OCI-M1 (cell line): ENCODE measurements around the gene FMN1.
A peak's percentile ranks its signal among the peaks of the same experiment; 100 is the strongest.

Experiments used
- DNase-seq: peaks from one replicate; lab custom pipeline; 2025; lab: John Stamatoyannopoulos, UW

The FMN1 gene

DNA sequence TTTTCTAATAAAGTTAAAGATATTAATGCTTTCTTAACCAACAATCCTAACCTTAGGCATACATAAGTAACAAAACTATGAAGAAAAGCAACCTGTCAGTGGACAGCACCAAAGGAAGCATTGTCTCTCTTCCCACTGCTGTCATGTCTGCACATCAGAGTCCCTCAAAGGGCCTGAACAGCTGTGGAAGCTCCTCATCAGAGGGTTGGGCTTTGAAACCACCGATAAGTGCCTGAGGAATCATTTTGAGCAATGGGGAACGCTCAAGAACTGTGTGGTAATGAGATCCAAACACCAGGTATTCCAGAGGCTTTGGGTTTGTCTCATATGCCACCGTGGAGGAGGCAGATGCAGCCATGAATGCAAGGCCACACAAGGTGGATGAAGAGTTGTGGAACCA, 182.5 kb downstream of the FMN1 start:
- DNase-seq, result no peak

DNA sequence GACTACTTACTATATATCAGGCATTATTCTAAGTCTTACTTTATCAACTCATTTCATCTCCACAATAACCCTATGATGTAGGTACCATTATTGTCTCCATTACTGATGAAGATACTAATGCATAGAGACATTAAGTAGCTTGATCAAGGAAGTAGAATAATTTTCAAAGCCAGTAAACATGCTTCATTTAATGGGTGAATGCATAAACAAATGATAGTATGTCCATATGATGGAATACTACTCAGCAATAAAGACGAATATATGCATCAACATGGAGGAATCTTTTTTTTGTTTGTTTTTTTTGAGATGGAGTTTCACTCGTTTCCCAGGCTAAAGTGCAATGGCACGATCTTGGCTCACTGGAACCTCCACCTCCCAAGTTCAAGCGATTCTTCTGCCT, 184.9 kb downstream of the FMN1 start:
- no peak for DNase-seq

DNA sequence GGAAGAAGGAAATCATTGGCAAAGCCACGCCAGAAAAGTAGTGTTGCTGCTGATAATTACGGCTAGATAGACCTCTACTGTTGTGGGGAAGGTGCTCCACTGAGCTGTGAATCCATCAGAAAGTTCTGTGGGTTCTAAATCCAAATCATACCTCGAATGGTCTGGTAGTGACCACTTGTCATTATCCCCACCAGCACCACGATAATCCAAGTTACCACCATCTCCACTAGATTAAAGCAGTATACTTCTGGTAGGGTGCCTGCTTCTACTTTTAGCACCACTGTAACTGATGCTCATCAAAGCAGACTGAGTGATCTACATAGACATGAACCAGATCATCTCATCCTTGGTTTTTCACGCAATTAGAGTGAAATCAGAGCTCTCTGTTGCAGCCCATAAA, 185.5 kb downstream of the FMN1 start:
- no peak for DNase-seq

DNA sequence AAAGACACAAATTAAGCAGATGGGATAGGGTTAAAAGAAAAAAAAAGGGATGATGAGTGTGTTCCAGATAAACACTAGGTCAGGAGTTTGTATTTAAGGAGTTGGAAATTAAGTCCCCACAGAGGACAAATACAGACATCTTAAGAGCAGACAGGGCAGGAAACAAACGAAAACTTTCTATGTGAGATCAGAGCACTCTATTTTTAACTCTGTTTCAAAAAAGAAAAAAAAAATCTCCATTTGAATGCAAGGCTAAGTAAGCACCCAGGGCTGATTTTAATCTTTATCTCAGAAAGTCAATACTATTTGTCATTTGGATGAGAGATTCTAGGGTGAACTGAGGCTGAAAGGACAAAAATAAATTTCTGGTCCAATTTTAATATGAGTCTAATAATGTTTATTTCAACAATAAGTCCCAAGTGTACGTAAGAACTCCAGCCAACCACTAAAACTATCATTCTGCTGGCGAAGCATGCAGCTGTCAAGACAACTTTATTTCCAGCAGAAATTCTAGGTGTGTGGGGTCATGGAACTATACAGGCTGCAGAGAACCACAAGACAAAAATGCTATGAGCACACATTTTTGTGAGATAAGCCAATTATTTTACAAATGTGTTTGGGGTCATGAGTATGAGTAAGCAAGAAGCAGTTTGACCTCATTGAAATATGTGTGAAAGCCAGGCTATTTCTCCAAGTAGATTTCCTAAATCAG, 186.1 kb downstream of the FMN1 start:
- no peak for DNase-seq

DNA sequence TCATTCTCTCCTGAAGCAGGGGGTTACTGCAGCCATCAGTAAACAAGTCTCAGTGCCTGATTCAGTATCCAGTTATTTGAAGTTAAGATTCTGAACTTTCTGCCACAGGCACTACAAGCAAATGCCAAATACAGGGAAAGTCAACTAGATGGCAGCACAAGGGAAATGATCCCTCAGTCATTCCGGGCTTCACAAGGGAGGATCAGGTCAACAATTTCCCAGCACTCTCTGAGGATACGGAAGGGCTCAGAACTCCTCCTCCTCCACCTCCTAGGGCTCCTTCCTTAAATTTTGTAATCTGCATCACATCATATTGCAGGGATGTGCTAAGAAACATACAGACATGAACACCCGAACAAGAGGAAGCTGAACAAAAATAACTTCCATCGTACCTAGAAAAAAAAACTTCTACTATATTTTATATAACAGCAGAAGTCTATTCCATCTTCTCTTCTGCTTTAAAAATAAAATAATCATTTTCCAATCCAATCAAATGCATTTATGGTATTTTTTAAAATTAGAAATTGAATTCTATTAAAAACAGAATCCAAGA, 187.1 kb downstream of the FMN1 start:
- no peak for DNase-seq

DNA sequence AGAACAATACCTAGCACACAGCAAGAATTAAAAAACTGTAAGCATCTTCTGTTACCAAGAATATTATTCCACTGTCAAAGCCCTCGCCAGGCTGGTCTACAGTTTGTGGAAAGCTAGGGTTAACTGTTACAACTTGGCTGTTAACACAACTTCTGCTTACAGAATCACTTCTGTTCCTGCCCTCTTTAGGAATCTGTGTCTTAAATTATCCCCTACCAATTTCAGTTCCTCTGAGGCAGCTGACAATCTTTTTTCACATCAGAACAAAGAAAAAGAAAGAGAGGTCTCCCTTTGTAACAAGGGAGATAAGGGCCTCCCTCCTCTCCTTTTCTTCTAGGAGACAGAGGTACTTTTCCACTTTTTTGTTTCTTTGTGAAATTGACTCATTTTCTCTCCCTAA, 188.9 kb downstream of the FMN1 start:
- no peak for DNase-seq

DNA sequence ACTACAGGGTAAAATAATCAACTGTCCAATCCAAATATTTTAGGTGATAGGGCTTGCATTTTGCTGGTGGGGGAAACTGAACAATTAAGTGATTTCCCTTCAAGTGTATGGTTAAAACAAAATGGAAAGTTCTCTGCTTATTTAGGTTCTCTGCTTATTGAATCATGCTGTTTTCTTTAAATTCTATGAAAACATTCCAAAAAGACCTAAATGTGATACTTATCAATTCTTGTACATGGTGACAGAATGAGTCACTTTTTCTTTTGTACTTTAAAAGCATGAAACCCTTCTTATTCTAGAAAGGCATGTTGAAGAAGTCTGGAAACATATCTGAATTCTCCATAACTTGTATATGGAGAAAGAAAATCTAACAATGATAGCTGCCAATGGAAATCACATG, 192.6 kb downstream of the FMN1 start:
- no peak for DNase-seq

DNA sequence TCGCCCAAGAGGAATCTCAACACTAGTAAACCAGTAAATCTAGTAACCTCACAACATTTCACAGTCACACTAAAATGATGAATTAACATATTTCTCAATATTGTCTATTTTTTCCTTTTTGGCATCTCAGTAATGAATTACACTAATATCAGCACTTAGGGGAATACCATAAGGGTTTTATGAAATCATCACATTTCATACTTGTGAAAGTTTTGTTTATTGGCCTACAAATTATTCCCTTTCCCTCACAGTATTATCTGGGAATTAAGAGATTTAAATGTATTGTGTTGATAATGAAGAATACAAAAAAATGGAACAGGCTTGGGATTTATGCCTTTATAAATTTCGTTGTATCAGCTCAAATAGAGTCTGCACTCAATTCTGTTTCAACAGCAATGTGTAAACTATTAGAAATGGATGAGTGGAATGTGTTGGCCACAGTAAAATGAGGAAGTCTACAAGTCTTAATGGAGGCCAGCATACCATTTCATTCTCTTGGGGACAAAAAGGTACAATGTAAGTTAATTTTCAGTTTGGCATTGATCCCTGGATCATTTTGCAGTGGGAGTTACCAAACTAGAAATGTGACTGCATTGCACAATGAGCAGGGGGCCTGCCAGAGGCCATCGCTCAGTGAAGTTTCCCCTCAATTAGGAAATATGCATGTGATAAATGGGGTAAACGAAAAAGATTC, 195.4 kb downstream of the FMN1 start:
- DNase-seq, result no peak

DNA sequence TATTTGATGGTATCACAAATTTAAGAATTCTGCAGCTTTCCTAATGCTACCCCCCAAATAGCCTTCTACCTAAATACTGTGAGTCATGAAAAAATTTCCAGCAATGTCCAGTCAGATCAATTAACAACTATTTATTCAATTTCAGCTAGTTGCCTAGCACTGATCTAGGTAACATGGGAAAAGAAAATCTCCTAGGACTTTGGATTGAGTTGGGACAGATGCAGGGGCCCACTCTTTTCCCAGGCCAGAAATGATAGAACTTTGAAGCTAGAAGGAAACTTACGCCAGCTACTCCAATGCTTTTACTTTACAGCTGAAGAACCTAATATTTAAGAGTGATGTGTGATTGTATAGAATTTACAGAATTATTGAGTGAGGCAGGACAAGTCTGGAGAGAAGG, 196.3 kb downstream of the FMN1 start:
- DNase-seq, result no peak

DNA sequence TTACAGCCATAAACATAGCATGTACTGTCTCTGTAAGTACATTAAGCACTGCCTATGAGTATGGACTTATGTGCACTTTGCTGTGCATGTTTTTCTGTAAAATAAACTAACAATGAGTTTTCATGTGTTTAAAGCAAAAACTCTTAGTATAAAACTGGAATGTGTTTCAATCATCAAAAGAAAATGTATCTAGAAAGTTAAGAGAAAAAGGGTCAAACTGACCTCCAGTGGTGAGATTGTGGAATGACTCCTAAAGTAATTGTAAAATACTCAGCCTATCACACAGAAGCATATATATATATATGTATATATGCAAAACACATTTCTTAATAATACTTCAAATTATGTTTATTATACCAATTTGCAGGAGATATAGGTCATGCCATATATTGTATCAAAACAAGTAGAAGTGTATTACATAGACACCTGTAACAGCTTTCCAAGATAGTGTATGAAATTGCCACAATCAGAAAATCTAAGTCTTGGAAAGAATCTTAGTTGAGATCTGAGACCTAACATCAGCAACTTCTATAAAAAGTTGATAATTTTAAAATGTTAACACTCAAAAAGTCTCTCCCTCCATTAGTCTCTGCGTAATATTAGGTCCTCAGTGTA, 199.6 kb downstream of the FMN1 start:
- DNase-seq, result peak; percentile 54

DNA sequence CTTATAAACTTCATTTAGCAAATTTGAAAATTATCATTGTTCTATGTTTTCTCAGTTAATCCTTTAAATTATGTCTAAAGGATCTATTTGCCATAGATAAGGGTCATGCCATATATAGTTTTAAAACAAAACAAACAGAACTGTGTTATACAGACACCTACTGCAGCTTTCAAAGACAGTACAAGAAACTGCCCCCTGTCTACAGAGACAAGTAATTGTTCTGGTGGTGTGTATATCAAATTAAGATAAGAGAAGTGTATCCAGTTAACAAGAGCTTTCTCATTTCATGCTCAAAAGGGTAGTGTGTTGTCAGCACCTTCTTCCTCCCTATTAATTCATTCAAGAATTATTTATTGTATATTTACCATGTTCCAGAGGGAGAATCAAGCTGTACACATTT, 201.2 kb downstream of the FMN1 start:
- peak; percentile 18 for DNase-seq

DNA sequence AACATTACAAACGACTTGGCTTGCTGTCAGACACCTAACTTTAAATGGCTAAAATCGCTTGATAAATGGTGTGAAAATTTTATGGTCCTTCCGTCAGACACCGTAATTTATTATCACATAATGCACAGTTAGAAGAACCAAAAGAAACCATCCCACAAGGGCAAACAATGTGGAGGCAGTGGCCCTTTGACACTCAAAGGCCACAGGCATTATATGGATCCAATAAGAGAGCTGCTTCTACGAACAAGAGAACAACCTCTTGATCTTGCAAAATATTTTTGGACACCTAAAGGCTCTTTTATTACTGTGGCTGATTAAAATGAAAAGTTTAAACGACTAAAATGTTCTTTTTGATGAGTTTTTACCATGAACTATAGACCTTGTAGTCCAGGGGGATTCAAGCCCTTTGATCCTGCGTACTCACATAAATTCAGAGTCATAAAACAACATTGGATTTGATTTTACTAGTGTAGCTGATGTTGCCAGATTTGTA, 202.8 kb downstream of the FMN1 start:
- no peak for DNase-seq

DNA sequence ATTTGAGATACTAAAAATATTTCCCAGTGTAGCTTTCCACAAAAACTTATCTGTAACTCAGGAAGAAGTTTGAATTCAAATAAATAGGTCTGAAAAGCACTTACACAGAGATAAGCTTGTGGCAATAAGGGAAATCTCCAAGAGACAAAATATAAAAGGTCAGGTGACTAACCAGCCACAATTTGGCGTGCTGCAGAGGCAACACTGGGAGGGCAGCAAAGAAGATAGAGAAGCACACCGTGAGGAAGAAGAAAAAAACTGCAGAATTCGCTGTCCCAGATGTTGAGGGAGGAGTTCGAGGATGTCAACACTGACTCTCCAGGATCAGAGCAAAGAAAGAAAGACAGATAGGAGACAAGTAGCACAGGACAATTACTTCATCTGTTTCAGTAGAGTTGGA, 204.4 kb downstream of the FMN1 start:
- no peak for DNase-seq

DNA sequence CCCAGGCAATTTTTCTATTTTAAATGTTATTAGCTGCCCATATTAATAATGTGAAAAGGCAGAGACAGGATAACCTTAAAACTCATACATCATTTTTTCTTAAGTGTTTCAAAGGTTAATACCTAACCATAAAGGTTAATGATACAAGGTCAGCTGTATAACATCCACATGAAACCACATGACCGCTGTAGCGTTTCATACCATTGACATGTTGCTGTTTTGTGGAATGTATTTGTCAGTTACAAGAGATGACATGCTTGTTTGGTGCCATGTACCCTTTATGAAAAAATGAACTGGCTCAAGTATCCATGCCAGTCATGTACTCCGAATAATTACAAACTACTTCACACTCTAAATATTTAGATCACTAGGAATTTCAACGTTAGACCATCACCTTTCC, 207.4 kb downstream of the FMN1 start:
- no peak for DNase-seq

DNA sequence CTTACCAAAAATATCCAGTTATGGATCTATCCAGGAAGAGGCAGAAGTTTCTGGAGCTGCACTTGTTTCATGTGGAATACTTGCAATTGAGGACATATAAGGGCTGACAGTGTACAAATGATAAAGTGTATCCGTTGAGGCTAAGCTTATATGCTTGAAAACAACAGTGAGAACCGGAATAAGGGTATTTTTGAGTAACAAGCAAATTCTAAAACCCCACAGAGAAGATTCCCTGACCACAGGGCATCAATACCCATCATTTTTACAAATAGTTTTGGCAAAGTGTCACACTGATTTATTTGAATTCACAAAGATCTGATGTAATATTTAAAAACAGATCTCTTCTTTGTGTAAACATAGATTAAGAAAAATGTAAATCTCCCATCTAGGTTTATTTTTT, 208.4 kb downstream of the FMN1 start:
- no peak for DNase-seq

DNA sequence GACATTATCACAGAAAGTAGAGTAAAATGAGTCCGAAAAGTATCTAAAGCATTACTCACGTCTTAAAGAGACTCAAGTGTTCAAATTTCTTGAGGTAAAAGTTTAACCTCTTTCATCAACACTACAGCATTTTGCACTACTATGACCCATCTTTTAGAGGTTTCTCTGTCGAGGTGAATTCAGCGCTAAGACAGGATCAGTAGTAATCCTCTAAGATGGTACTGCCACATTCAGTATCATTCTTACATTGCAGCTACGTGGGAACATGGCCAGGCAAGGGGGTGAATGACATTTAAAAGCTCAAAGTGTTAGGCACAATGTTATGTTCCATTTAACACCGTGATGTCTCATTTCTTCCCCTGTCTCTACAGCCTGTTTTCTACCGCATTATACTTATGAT, 210.8 kb downstream of the FMN1 start:
- no peak for DNase-seq

DNA sequence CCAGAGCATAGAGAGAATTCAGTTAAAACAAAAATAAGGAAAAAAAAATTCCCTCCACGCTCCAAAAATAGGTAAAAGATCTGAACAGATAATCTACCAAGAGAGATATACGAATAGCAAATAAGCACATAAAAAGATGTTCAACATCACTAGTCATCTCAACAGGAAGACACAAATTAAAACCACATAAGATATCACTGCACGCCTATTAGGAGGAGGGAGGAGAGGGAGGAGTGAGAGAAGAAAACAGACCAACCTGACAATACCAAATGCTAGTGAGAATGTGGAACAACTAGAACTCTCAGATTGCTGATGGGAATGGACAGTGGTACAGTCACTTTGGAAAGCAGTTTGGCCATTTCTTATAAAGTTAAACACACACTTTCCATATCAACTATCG, 212.5 kb downstream of the FMN1 start:
- no peak for DNase-seq

DNA sequence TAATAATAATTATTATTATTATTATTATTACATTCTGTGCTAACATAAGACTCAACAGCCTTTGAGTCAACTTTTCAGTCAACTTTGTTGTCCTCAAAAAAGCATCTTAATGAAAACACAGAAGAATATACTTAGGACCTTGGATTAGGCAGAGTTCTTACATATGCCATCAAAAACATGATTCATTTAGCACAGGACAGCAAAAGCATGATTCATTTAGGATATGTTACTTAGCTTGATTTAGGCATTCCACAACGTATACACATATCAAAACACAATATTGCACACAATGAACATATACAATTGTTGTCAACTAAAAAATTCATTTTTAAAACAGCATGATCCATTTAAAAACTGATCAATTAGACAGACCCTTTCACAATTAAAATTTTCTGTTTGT, 213.0 kb downstream of the FMN1 start:
- DNase-seq, result no peak

DNA sequence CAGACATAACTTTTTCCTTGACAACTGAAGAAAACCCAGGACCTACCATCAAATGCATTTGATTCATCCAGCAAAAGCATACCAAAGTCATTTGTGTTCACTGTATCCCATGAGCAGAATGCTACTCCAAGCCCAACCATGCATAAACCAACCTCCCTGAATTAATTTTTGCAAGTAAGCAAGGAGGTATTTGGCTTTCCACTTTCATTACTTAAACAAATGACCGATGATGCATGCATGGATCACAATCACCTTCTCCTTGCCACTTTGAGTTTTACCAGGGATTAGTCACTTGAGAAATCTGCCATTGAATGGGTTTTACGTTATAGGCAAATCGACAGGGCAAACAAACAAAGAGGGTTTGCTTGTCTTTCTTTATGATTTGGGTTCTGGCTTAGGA, 214.8 kb downstream of the FMN1 start:
- DNase-seq, result no peak

DNA sequence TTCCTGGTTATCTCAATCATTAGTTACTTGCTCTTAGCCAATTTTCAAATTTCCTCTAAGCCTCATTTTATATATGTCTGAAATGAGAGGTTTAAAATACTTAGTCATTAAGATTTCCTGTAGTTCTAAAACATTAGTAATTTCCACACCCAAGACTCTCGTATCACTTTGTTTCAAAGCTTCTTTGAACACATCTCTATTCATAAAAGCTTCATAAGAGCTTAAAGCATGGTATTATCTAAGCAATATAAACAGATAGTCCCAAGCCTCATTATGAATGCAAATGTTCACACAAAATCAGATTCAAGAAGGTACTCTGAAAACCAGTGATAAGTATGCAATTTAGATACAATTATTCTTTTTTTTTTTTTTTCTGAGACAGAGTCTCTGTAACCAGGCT, 217.0 kb downstream of the FMN1 start:
- no peak for DNase-seq

DNA sequence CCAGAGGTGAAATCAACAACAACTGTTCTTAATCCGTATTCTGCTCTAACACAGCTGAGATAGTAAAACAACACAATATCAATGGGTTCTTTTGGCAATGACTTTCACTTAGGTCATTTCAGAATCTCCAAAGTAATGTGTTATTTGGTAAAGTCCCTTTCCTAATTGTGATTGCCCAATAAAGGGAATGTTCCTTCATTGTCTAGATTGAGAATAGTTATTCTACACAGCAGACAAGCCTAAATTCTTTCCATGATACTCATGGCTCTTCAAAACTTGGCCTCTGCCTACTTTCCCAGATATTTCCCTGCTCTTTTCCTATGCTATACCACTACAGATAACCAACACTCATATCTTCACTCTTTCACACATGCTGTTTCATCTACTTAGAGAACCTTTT, 219.8 kb downstream of the FMN1 start:
- no peak for DNase-seq

DNA sequence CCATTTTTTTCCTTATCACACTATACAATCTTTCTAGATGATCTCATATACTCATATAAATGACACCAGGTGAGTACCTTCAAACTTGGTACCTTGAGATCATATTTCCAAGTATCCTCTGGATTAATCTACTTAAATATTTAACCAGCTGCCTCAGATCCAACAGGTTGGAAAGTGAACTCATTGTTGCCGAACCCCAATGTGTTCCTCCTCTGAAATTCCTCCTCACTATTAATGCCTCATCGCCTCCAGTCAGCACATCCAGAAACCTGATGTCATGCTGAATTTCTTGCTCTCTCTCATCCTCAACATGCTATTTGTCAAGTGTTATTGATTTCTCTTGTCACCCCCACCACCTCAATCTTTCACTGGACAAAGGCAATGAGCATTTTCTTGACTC, 221.8 kb downstream of the FMN1 start:
- no peak for DNase-seq

DNA sequence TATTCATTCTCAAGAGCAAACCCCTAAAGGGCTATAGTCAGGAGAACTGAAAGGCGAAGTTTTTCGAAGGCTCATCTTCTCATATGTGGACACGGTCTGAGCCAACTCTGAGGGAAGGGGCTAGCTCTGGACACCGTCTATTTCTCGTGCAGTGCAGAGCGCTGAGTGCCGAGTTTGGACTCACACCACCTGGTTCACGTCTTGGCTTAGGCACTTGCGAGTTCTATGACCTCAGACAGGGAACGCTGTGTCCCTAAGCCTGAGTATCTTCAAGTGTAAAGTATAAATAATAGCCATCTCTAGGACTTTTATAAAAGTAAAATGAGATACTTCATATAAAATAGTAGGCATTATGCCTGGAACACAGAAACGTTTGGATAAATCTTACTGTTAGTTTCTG, 223.7 kb downstream of the FMN1 start:
- no peak for DNase-seq
